H1 (cell line): ENCODE measurements around the gene EPHB1. TPM values are rescaled to one million over a fixed set of nuclear protein-coding genes. Genes with fewer than 3 reads are reported as not detected.

Source experiments
- CTCF ChIA-PET: fragments of 300-600 bp; sonication (Branson Sonifier 250); formaldehyde crosslinking; loops from one replicate; lab custom pipeline; 2021; ENCODE audit not compliant: partially characterized antibody; lab: Charles Lee
- POLR2A ChIA-PET: fragments of 300-600 bp; sonication (Branson Sonifier 250); formaldehyde crosslinking; loops from one replicate; lab custom pipeline; 2021; ENCODE audit warnings: inconsistent platforms; ENCODE audit not compliant: partially characterized antibody; lab: Charles Lee
- DNase-seq, 2 experiments: peaks; one replicate each; pipeline versions ENCODE4 v3.0.0 to v3.0.0-alpha.2; 2010 to 2022; ENCODE audit warnings: low spot score in 2 of 2, low read depth in 1 of 2, mixed read lengths in 1 of 2
- FAIRE-seq: peaks from 2 replicates; lab custom pipeline; 2011; peaks lifted over from hg19 to GRCh38; lab: Jason Lieb, UNC
- H2AFZ ChIP-seq: 2 replicates; pipeline ENCODE4 v1.8.1; 2012; ENCODE audit warnings: low read length, inconsistent platforms
- H2AK5ac ChIP-seq: 2 replicates; pipeline ENCODE4 v1.6.1; 2013; ENCODE audit warnings: low read depth, low read length
- H2BK120ac ChIP-seq: replicated peaks from 2 replicates; pipeline ENCODE3; 2013; ENCODE audit warnings: low read depth, low read length, inconsistent platforms
- H2BK12ac ChIP-seq: 2 replicates; pipeline ENCODE4 v1.6.1; 2013; ENCODE audit warnings: low read depth, low read length
- H2BK15ac ChIP-seq: 2 replicates; pipeline ENCODE4 v1.6.1; 2013; ENCODE audit warnings: low read length
- H2BK20ac ChIP-seq: 2 replicates; pipeline ENCODE4 v1.6.1; 2013; ENCODE audit warnings: low read length
- H2BK5ac ChIP-seq: 2 replicates; pipeline ENCODE4 v1.6.1; 2013; ENCODE audit warnings: low read depth, low read length
- H3K14ac ChIP-seq: 2 replicates; pipeline ENCODE4 v1.6.1; 2013; ENCODE audit warnings: inconsistent platforms; ENCODE audit not compliant: insufficient read length
- H3K18ac ChIP-seq: 2 replicates; pipeline ENCODE4 v1.6.1; 2013; ENCODE audit warnings: low read length; ENCODE audit errors: extremely low read depth
- H3K23ac ChIP-seq: 2 replicates; pipeline ENCODE4 v1.6.1; 2013; ENCODE audit warnings: inconsistent platforms; ENCODE audit not compliant: insufficient read length
- H3K23me2 ChIP-seq: 2 replicates; pipeline ENCODE4 v1.6.1; 2013; ENCODE audit warnings: low read depth, low read length
- H3K27ac ChIP-seq: 2 replicates; pipeline ENCODE4 v1.6.1; 2011; ENCODE audit warnings: low read depth, low read length, inconsistent platforms
- H3K27me3 ChIP-seq, 4 experiments: replicated peaks in 1 of 4; 1 replicate in 1 of 4; 2 replicates in 3 of 4; pipeline versions ENCODE4 v1.6.1 to v1.8.1; 2011 to 2013; ENCODE audit warnings: low read length in 3 of 4, mild to moderate bottlenecking in 3 of 4, inconsistent platforms in 2 of 4, mixed read lengths in 2 of 4, moderate library complexity in 1 of 4; ENCODE audit not compliant: control insufficient read depth in 3 of 4, insufficient read depth in 3 of 4; ENCODE audit errors: extremely low read depth in 1 of 4
- H3K36me3 ChIP-seq, 4 experiments: 2 replicates each; pipeline versions ENCODE4 v1.6.1 to v1.8.1; 2011 to 2013; ENCODE audit warnings: mild to moderate bottlenecking in 4 of 4, low read length in 3 of 4, moderate library complexity in 2 of 4, control low read depth in 1 of 4, inconsistent platforms in 1 of 4; ENCODE audit not compliant: insufficient read depth in 4 of 4, control insufficient read depth in 2 of 4
- H3K4ac ChIP-seq: replicated peaks from 2 replicates; pipeline ENCODE3; 2013; ENCODE audit warnings: low read length, low read depth, mixed read lengths, inconsistent platforms; ENCODE audit not compliant: insufficient read length
- H3K4me1 ChIP-seq, 4 experiments: replicated peaks in 1 of 4; 1 replicate in 1 of 4; 2 replicates in 3 of 4; pipeline versions ENCODE4 v1.6.1 to v1.8.1; 2011 to 2013; ENCODE audit warnings: low read length in 3 of 4, inconsistent platforms in 2 of 4, mixed read lengths in 1 of 4; ENCODE audit not compliant: insufficient read depth in 4 of 4, control insufficient read depth in 3 of 4
- H3K4me2 ChIP-seq, 2 experiments: 2 replicates each; pipeline versions ENCODE4 v1.6.1 to v1.8.1; 2011 to 2013; ENCODE audit warnings: low read depth in 2 of 2, low read length in 2 of 2, control low read depth in 1 of 2, inconsistent platforms in 1 of 2, mild to moderate bottlenecking in 1 of 2; ENCODE audit not compliant: insufficient read depth in 1 of 2
- H3K4me3 ChIP-seq, 4 experiments: fragments of 200-600, 300-600 bp in 1 of 4; sonication (generic), shearing (Covaris generic), sonication (Bioruptor Twin) in 1 of 4; 2 replicates each; pipeline versions ENCODE4 v1.5.1 to v1.8.1; 2011 to 2016; ENCODE audit warnings: low read length in 4 of 4, low read depth in 3 of 4, control low read depth in 2 of 4, inconsistent platforms in 2 of 4, mild to moderate bottlenecking in 2 of 4, mixed read lengths in 1 of 4, moderate library complexity in 1 of 4; ENCODE audit not compliant: insufficient read depth in 2 of 4; ENCODE audit errors: extremely low read depth in 1 of 4
- H3K56ac ChIP-seq: replicated peaks from 2 replicates; pipeline ENCODE3; 2013; ENCODE audit warnings: low read depth, mild to moderate bottlenecking, mixed read lengths, low read length, inconsistent platforms; ENCODE audit not compliant: insufficient read length
- H3K79me1 ChIP-seq: 2 replicates; pipeline ENCODE4 v1.6.1; 2013; ENCODE audit warnings: low read depth, low read length, control low read depth
- H3K79me2 ChIP-seq, 2 experiments: 2 replicates each; pipeline versions ENCODE4 v1.6.1 to v1.8.1; 2012 to 2013; ENCODE audit warnings: low read length in 2 of 2, mild to moderate bottlenecking in 2 of 2, inconsistent platforms in 1 of 2; ENCODE audit not compliant: insufficient read depth in 2 of 2, control insufficient read depth in 1 of 2
- H3K9ac ChIP-seq, 4 experiments: replicated peaks in 1 of 4; 1 replicate in 1 of 4; 2 replicates in 3 of 4; pipeline versions ENCODE4 v1.6.1 to v1.8.1; 2011 to 2013; ENCODE audit warnings: low read depth in 3 of 4, low read length in 3 of 4, control low read depth in 2 of 4, mild to moderate bottlenecking in 2 of 4, moderate library complexity in 2 of 4, inconsistent platforms in 1 of 4; ENCODE audit errors: extremely low read depth in 1 of 4
- H3K9me3 ChIP-seq, 2 experiments: 2 replicates each; pipeline versions ENCODE4 v1.6.1 to v1.8.1; 2012 to 2013; ENCODE audit warnings: mild to moderate bottlenecking in 2 of 2, moderate library complexity in 2 of 2, control low read depth in 1 of 2, inconsistent platforms in 1 of 2, low read depth in 1 of 2, low read length in 1 of 2, mixed read lengths in 1 of 2; ENCODE audit not compliant: insufficient read depth in 2 of 2
- H4K20me1 ChIP-seq, 2 experiments: replicated peaks in 1 of 2; 2 replicates each; pipeline versions ENCODE3 to v1.8.1; 2011 to 2013; ENCODE audit warnings: inconsistent platforms in 2 of 2, low read length in 2 of 2, mild to moderate bottlenecking in 1 of 2; ENCODE audit not compliant: insufficient read depth in 2 of 2, control insufficient read depth in 1 of 2
- H4K5ac ChIP-seq: 2 replicates; pipeline ENCODE4 v1.6.1; 2013; ENCODE audit warnings: low read length, low read depth, mixed read lengths, inconsistent platforms; ENCODE audit not compliant: insufficient read length
- H4K8ac ChIP-seq: 2 replicates; pipeline ENCODE4 v1.8.0; 2013; ENCODE audit warnings: mild to moderate bottlenecking, moderate library complexity, low read length, inconsistent platforms; ENCODE audit not compliant: insufficient read depth; ENCODE audit errors: extremely low read depth
- H4K91ac ChIP-seq: replicated peaks from 2 replicates; pipeline ENCODE3; 2013; ENCODE audit warnings: low read length, mixed read lengths, inconsistent platforms; ENCODE audit not compliant: insufficient read length
- WGBS, 2 experiments: shearing (Covaris generic) in 1 of 2; methylation state at CpG; one replicate each; pipeline versions ENCODE4 v1.1.6 to v1.1.7; 2013 to 2015; ENCODE audit warnings: low lambda C conversion rate in 2 of 2, mixed read lengths in 2 of 2, inconsistent platforms in 1 of 2, low coverage in 1 of 2, missing lambda C conversion rate in 1 of 2; ENCODE audit not compliant: insufficient replicate concordance in 2 of 2, insufficient coverage in 1 of 2, insufficient read length in 1 of 2; ENCODE audit errors: extremely low coverage in 1 of 2, missing lambda C conversion rate in 1 of 2; 5-methylcytosine and 5-hydroxymethylcytosine counted together
- polyA plus RNA-seq, 7 experiments: library from polyadenylated mRNA; depleted of rRNA in 3 of 7; stranded (reverse) in 5 of 7; unstranded in 2 of 7; fragments of >200 nt in 5 of 7; fragments of 200-250 nt in 2 of 7; gene quantifications; 1 replicate in 5 of 7; 2 replicates in 1 of 7; 4 replicates in 1 of 7; pipeline versions ENCODE4 v1.2.1 to v1.2.3, GENCODE V29; 2011 to 2013; ENCODE audit warnings: missing spikeins in 2 of 7, mixed read lengths in 2 of 7
- total RNA-seq: library from RNA; stranded (reverse); fragmentation: NEBNext Ultra II Directional; extraction: Animal tissue kit (Norgen Biotek cat#: 25700); gene quantifications from 2 replicates; pipeline ENCODE4 v1.2.1, GENCODE V29; 2021

Gene EPHB1
- total and polyA plus RNA-seq, 2 of the 8 experiments (the other 6 are each of a cell fraction or from before 2014, with no cell fraction given), result 3.5 to 5.9 TPM

GRCh38 chr3:134751831-134752230 is 43.2 kb upstream of the EPHB1 start:
- H2AK5ac ChIP-seq, result no peak overlapping the region
- FAIRE-seq (no peak), DNase-seq (no peak)
- WGBS, 2 experiments, result 78% methylated on average over 2 of the region's 2 CpGs; no CpG with 5 or more reads in 1 of the 2 experiments
- H3K18ac ChIP-seq, result no peak overlapping the region
- H3K4me3 ChIP-seq, result no peak overlapping the region
- no peaks in the 10 kb centered on the region for H4K20me1 ChIP-seq
- ChIA-PET CTCF (interaction anchor here (0.6 to 2.6 kb wide), 2 partner anchors 21 to 151 kb away, joined by 4 to 8 read pairs; no protein-coding TSS in a partner anchor), POLR2A (no interaction called here)
- no peak overlapping the region for H3K9ac ChIP-seq
- H4K91ac ChIP-seq, result no peak overlapping the region
- no peak overlapping the region for H3K27ac ChIP-seq
- no peak overlapping the region for H3K4me2 ChIP-seq
- H2AFZ ChIP-seq, result no peak overlapping the region
- no peak overlapping the region for H3K4ac ChIP-seq
- H2BK5ac ChIP-seq, result no peak overlapping the region
- no peak overlapping the region for H4K8ac ChIP-seq
- H4K5ac ChIP-seq, result no peak overlapping the region
- H3K4me1 ChIP-seq, result no peaks in the 10 kb centered on the region
- no peaks in the 10 kb centered on the region; a peak in 1 of 7 replicates for H3K27me3 ChIP-seq
- H3K9me3 ChIP-seq, result no peaks in the 10 kb centered on the region
- no peak overlapping the region for H2BK15ac ChIP-seq
- no peak overlapping the region for H3K56ac ChIP-seq
- H3K36me3 ChIP-seq, result no peaks in the 10 kb centered on the region
- no peak overlapping the region for H3K23ac ChIP-seq
- H3K79me2 ChIP-seq, result no peaks in the 10 kb centered on the region
- H3K79me1 ChIP-seq, result no peaks in the 10 kb centered on the region
- no peak overlapping the region for H3K14ac ChIP-seq
- no peak overlapping the region for H2BK12ac ChIP-seq
- H3K23me2 ChIP-seq, result no peaks in the 10 kb centered on the region
- H2BK120ac ChIP-seq, result no peak overlapping the region
- no peak overlapping the region for H2BK20ac ChIP-seq
